Glutamatergic neuron (in vitro differentiated cells): ENCODE results near the gene LHX8. TPM values are rescaled to one million over a fixed set of nuclear protein-coding genes. Genes with fewer than 3 reads are reported as not detected.
A peak's percentile ranks its signal among the peaks of the same experiment; 100 is the strongest.

ENCODE experiments used
- DNase-seq: peaks from one replicate; pipeline ENCODE4 v3.0.0; 2022
- H3K27ac Mint-ChIP-seq: one replicate; pipeline ENCODE4 v1.8.0; 2020; ENCODE audit warnings: mild to moderate bottlenecking, mixed read lengths, inconsistent platforms; ENCODE audit not compliant: unreplicated experiment
- H3K27me3 Mint-ChIP-seq: one replicate; pipeline ENCODE4 v1.8.0; 2020; ENCODE audit warnings: mild to moderate bottlenecking, moderate library complexity, mixed read lengths, inconsistent platforms; ENCODE audit not compliant: unreplicated experiment
- H3K36me3 Mint-ChIP-seq: one replicate; pipeline ENCODE4 v1.8.0; 2020; ENCODE audit warnings: mild to moderate bottlenecking, mixed read lengths, inconsistent platforms; ENCODE audit not compliant: unreplicated experiment
- H3K4me1 Mint-ChIP-seq: one replicate; pipeline ENCODE4 v1.8.0; 2020; ENCODE audit warnings: mild to moderate bottlenecking, low read depth, mixed read lengths, inconsistent platforms; ENCODE audit not compliant: unreplicated experiment
- H3K4me3 Mint-ChIP-seq: one replicate; pipeline ENCODE4 v1.8.0; 2020; ENCODE audit warnings: mild to moderate bottlenecking, mixed read lengths, inconsistent platforms; ENCODE audit not compliant: unreplicated experiment
- H3K9me3 Mint-ChIP-seq: one replicate; pipeline ENCODE4 v1.8.0; 2020; ENCODE audit warnings: mild to moderate bottlenecking, moderate library complexity, mixed read lengths, inconsistent platforms; ENCODE audit not compliant: unreplicated experiment
- total RNA-seq: library from RNA; stranded (reverse); fragmentation: NEBNext Ultra II Directional; extraction: Animal tissue kit (Norgen Biotek cat#: 25700); gene quantifications from one replicate; pipeline ENCODE4 v1.2.1, GENCODE V29; 2021; ENCODE audit not compliant: unreplicated experiment
- TF ChIP-seq, protein P1 (sequence below): fragments of 200-600 bp; sonication (generic); IDR thresholded peaks from one replicate; pipeline ENCODE4 v1.5.0; 2021; ENCODE audit not compliant: partially characterized antibody, unreplicated experiment

The LHX8 gene
- total RNA-seq, 1 donor from 2014 or later = not detected

DNA sequence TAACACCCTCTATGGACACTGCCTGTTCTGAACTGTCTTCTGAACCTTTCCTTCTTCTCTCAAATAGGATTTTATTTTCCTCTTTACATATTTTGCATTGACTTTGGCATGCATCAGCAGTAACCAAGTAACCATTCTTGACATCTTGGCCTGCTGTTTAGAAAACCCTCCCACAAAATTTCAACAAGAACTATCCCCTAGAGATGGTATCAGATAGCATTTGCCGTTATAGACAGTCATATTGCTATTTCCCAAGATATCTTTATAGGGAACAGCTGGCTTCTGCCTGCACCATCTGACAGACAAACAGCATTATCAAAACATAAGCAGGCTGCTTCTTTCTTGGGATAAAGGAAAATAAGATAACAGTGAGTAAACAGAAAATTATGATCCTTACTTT, 54.7 kb downstream of the LHX8 start:
- no peak for DNase-seq
- no peaks in the 10 kb centered on the region for H3K36me3 Mint-ChIP-seq
- H3K4me3 Mint-ChIP-seq = peak overlapping the region; percentile 10
- H3K9me3 Mint-ChIP-seq = no peaks in the 10 kb centered on the region
- peak overlapping the region; percentile 24 for H3K27ac Mint-ChIP-seq
- no peaks in the 10 kb centered on the region for H3K27me3 Mint-ChIP-seq
- TF ChIP-seq, protein P1, sequence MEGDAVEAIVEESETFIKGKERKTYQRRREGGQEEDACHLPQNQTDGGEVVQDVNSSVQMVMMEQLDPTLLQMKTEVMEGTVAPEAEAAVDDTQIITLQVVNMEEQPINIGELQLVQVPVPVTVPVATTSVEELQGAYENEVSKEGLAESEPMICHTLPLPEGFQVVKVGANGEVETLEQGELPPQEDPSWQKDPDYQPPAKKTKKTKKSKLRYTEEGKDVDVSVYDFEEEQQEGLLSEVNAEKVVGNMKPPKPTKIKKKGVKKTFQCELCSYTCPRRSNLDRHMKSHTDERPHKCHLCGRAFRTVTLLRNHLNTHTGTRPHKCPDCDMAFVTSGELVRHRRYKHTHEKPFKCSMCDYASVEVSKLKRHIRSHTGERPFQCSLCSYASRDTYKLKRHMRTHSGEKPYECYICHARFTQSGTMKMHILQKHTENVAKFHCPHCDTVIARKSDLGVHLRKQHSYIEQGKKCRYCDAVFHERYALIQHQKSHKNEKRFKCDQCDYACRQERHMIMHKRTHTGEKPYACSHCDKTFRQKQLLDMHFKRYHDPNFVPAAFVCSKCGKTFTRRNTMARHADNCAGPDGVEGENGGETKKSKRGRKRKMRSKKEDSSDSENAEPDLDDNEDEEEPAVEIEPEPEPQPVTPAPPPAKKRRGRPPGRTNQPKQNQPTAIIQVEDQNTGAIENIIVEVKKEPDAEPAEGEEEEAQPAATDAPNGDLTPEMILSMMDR = no peak
- peaks cover 15% of the 10 kb centered on the region for H3K4me1 Mint-ChIP-seq

DNA sequence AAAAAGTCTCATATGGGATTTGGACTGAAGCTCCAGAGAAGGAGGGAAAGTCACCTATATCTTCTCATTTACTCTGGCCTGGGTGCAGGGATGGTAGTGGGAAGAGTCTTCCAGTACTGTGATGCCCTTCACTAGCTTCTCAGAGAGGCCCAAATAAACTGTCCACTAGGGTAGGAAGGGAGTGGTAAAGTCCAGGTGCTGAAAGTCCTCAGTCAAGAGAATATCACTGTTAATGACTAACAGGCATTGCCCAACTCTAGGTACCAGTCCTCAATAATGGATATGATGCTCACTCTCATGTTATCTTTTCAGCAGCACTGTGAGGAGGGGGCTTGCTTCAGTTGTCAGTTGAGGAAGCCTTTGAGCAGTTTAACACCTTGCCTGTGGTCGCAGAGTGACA, 64.0 kb downstream of the LHX8 start:
- no peak for DNase-seq
- peaks cover 2% of the 10 kb centered on the region for H3K4me1 Mint-ChIP-seq
- TF ChIP-seq, protein P1 = no peak
- no peaks in the 10 kb centered on the region for H3K9me3 Mint-ChIP-seq
- H3K27ac Mint-ChIP-seq = no peak overlapping the region
- no peaks in the 10 kb centered on the region for H3K27me3 Mint-ChIP-seq
- no peaks in the 10 kb centered on the region for H3K36me3 Mint-ChIP-seq
- no peak overlapping the region for H3K4me3 Mint-ChIP-seq

DNA sequence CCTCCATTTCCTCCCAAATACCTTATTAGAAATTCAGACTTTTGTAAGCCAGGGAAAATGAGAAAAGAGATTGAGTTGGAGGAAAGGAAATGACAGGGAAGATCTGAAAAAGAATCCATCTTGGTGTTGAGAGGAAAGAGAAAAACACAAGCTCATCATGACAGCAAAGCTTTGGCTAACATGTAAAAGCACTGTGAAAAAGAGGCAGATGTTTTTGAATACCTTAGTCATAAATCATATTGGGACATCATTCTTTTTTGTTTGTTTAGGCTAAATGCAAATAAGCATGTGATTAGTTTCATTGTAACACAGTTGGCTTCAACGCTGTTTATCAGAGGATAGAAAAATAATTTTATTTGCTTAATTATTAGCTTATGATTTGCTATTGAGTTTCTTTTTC, 64.6 kb downstream of the LHX8 start:
- Mint-ChIP-seq H3K9me3 (no peaks in the 10 kb centered on the region), H3K27me3 (no peaks in the 10 kb centered on the region), H3K4me3 (no peak overlapping the region), H3K27ac (no peak overlapping the region), H3K4me1 (peaks cover 2% of the 10 kb centered on the region), H3K36me3 (no peaks in the 10 kb centered on the region)
- no peak for DNase-seq
- TF ChIP-seq, protein P1 = no peak

DNA sequence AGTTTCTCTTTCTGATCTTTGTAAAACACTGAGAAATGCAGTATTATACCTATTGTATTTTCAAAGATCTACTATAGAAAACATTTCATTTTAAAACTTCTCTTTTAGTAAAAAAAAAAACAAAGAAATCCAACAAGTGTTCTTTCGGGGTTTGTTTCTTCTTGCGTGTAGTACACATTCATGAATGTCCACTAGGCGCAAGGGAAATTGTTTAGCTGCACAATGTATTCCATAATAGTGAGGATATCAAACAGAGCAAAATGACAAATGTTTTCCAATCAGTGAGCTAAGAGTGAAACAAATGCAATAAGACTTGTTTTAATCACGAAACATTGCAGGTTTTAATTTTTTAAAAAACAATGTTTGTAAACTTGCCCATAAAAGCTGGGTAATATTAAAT, 68.6 kb downstream of the LHX8 start:
- no peak overlapping the region for H3K27ac Mint-ChIP-seq
- no peaks in the 10 kb centered on the region for H3K36me3 Mint-ChIP-seq
- H3K4me1 Mint-ChIP-seq = no peaks in the 10 kb centered on the region
- no peak for DNase-seq
- TF ChIP-seq, protein P1 = no peak
- no peaks in the 10 kb centered on the region for H3K27me3 Mint-ChIP-seq
- no peaks in the 10 kb centered on the region for H3K9me3 Mint-ChIP-seq
- H3K4me3 Mint-ChIP-seq = no peak overlapping the region

DNA sequence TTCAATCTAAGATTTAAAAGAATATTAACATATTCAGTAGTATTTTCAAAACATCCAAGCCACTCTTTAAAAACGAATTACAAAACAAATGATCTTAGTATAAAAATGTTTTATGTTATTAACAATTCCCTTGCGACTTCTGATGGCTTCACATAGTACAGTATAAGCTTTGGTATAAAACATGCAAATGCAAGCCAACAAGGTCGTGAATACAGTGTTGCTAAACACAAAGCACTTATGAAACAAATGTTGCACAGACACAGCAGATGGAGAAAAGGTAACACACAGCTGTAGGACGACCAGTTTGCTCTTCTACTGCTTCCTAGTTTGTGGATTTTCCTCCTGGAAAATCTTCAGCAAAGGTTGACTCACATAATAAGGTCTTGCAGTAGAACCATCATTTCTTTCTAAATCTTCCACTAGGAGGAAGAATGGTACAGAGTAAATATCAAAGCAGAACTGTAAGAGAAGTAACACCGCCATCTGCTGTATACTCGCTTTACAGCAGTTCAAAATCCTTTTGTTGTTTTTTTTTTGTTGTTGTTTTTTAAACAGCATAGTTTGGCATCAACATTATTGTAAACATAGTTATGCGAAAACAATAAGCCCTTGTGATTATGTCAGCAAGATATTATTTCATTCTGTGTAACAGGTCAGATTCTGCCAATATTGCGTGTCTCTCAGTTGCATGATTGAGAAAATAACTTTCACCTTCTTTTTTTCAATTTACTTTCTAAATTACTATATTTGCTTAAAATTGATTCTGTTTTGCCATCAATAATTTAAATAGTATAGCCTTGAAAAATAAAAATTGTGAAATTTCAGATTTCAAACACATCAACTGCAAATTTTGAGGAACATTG, 69.5 kb downstream of the LHX8 start:
- Mint-ChIP-seq H3K9me3 (no peaks in the 10 kb centered on the region), H3K27me3 (no peaks in the 10 kb centered on the region), H3K4me3 (no peak overlapping the region), H3K36me3 (no peaks in the 10 kb centered on the region), H3K4me1 (no peaks in the 10 kb centered on the region), H3K27ac (no peak overlapping the region)
- TF ChIP-seq, protein P1 = peak; percentile 73
- no peak for DNase-seq
